ENCODE measurements around the gene CRHR1.

DNA sequence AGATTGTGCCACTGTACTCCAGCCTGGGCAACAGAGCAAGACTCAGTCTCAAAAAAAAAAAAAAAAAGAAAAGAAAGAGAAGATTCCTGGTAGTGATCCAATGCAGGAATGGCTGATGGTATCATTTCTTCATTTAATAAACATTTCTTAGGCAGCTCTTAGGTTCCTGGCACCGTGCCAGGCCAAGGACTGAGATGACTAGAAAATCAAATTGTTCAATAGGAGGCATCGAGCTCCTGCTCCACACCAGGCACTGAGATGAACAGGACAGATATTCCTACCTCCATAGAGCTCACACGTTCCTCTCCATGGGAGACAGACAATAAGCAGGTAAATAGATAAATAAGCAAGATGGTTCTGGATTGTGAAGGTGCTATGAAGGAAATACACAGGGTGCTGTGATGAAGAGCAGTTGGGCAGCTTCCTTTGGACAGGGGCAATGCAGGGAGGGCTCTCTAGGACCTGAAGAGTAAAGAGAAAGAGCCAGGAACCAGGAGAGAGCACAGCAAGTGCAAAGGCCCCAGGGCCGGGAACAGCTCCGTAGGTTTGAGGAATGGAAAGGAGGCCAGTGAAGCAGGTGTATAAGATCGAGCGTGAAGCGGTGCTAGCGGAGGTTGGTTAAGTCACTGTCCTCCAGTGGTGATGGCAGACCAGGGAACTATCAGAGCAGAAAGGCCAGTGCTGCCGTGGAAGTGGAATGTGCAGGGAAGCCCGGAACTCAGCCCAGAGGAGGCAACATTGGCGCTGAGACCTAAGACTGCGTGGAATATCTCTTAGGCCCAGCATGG lies 26.5 kb upstream of the CRHR1 start:
- TF ChIP-seq, protein P1, sequence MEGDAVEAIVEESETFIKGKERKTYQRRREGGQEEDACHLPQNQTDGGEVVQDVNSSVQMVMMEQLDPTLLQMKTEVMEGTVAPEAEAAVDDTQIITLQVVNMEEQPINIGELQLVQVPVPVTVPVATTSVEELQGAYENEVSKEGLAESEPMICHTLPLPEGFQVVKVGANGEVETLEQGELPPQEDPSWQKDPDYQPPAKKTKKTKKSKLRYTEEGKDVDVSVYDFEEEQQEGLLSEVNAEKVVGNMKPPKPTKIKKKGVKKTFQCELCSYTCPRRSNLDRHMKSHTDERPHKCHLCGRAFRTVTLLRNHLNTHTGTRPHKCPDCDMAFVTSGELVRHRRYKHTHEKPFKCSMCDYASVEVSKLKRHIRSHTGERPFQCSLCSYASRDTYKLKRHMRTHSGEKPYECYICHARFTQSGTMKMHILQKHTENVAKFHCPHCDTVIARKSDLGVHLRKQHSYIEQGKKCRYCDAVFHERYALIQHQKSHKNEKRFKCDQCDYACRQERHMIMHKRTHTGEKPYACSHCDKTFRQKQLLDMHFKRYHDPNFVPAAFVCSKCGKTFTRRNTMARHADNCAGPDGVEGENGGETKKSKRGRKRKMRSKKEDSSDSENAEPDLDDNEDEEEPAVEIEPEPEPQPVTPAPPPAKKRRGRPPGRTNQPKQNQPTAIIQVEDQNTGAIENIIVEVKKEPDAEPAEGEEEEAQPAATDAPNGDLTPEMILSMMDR (IDR thresholded peaks at IDR 0.05), result no peak
- TF ChIP-seq POLR2A (IDR thresholded peaks at IDR 0.05) (no peak), POLR2AphosphoS5 (IDR thresholded peaks at IDR 0.05) (no peak)
